SH-SY5Y (cell line): Measurements from ENCODE around the gene LILRB1.

ENCODE experiments used
- GATA2 ChIP-seq: IDR thresholded peaks from 2 replicates; pipeline ENCODE4 v1.6.1; 2011; ENCODE audit warnings: mild to moderate bottlenecking, low read depth, low read length
- GATA3 ChIP-seq: IDR thresholded peaks from 2 replicates; pipeline ENCODE4 v1.6.1; 2011; ENCODE audit warnings: low read depth, mild to moderate bottlenecking, low read length, moderate library complexity

The LILRB1 gene

GRCh38 chr19:54620464-54620863 is 9.8 kb upstream of the LILRB1 start:
- TF ChIP-seq GATA3, result no peak
- TF ChIP-seq GATA2, result no peak

GRCh38 chr19:54622431-54622830 is 7.9 kb upstream of the LILRB1 start:
- TF ChIP-seq GATA3 (no peak), GATA2 (no peak)

GRCh38 chr19:54626757-54627156 is 3.5 kb upstream of the LILRB1 start:
- TF ChIP-seq GATA2 (no peak), GATA3 (no peak)

GRCh38 chr19:54630782-54631181 is 498 bp downstream of the LILRB1 start:
- TF ChIP-seq GATA3 (no peak), GATA2 (no peak)

- no peak for TF ChIP-seq GATA2
- TF ChIP-seq GATA3, result no peak
Observed at GRCh38 chr19:54633401-54633800, 3.1 kb downstream of the LILRB1 start.

- no peak for TF ChIP-seq GATA2
- no peak for TF ChIP-seq GATA3
Observed at GRCh38 chr19:54638683-54639082, 8.4 kb downstream of the LILRB1 start.

GRCh38 chr19:54644056-54644455 is 13.8 kb downstream of the LILRB1 start:
- TF ChIP-seq GATA3, result no peak
- no peak for TF ChIP-seq GATA2

- TF ChIP-seq GATA3, result no peak
- no peak for TF ChIP-seq GATA2
Observed at GRCh38 chr19:54646331-54646841, 16.1 kb downstream of the LILRB1 start.

- TF ChIP-seq GATA3, result no peak
- TF ChIP-seq GATA2, result no peak
Observed at GRCh38 chr19:54648129-54648528, 17.8 kb downstream of the LILRB1 start.

GRCh38 chr19:54650108-54650655 is 19.9 kb downstream of the LILRB1 start:
- TF ChIP-seq GATA2, result no peak
- no peak for TF ChIP-seq GATA3

- no peak for TF ChIP-seq GATA3
- TF ChIP-seq GATA2, result no peak
Observed at GRCh38 chr19:54653181-54653809, 23.0 kb downstream of the LILRB1 start.

- TF ChIP-seq GATA3 (no peak), GATA2 (no peak)
Observed at GRCh38 chr19:54654447-54655321, 24.4 kb downstream of the LILRB1 start.

- TF ChIP-seq GATA3 (no peak), GATA2 (no peak)
Observed at GRCh38 chr19:54659300-54659699, 29.0 kb downstream of the LILRB1 start.

GRCh38 chr19:54660306-54660705 is 30.0 kb downstream of the LILRB1 start:
- TF ChIP-seq GATA3 (no peak), GATA2 (no peak)
